Psoas muscle (tissue), 8 donors: ENCODE measurements around the gene RABGAP1L. TPM values are rescaled to one million over a fixed set of nuclear protein-coding genes. Genes with fewer than 3 reads are reported as not detected.

Source experiments
- ATAC-seq, 4 donors: fragments of 200-7000 bp; cut with Tn5 transposase; one replicate each; pipeline ENCODE4 v1.9.1; 2020; ENCODE audit warnings: moderate library complexity in 3 of 4, mild to moderate bottlenecking in 2 of 4
- DNase-seq, 2 donors: peaks; one replicate each; pipeline ENCODE4 v3.0.0-alpha.2; 2020
- H3K27ac ChIP-seq: fragments of 200-600 bp; one replicate; pipeline ENCODE4 v1.8.0; 2022
- H3K27me3 ChIP-seq, 3 donors: fragments of 200-600 bp in 1 of 3; one replicate each; pipeline versions ENCODE4 v1.6.1 to v1.8.0; 2013 to 2022; ENCODE audit warnings: low read length in 2 of 3, mild to moderate bottlenecking in 2 of 3, moderate library complexity in 1 of 3; ENCODE audit not compliant: insufficient read depth in 3 of 3
- H3K36me3 ChIP-seq, 2 donors: fragments of 200-600 bp in 1 of 2; one replicate each; pipeline versions ENCODE4 v1.6.1 to v1.8.0; 2013 to 2022; ENCODE audit warnings: low read depth in 1 of 2, mild to moderate bottlenecking in 1 of 2, moderate library complexity in 1 of 2; ENCODE audit not compliant: insufficient read depth in 1 of 2
- H3K4me1 ChIP-seq: fragments of 200-600 bp; one replicate; pipeline ENCODE4 v1.8.0; 2022
- H3K4me3 ChIP-seq: fragments of 200-600 bp; one replicate; pipeline ENCODE4 v1.8.0; 2022; ENCODE audit warnings: mild to moderate bottlenecking
- H3K9me3 ChIP-seq: fragments of 200-600 bp; one replicate; pipeline ENCODE4 v1.8.0; 2022
- CTCF ChIP-seq: fragments of 200-600 bp; IDR thresholded peaks from one replicate; pipeline ENCODE4 v1.8.0; 2022; ENCODE audit warnings: antibody characterized with exemption
- WGBS, 3 donors: extraction: QIAGEN DNeasy Blood & Tissue Kit; methylation state at CpG; one replicate each; pipeline versions ENCODE4 v1.1.6 to v1.1.7; 2013; 5-methylcytosine and 5-hydroxymethylcytosine counted together
- intact Hi-C, 2 donors: fragments of 100-400 bp; cut with DNase I; formaldehyde crosslinking; loops; one replicate each; pipeline versions ENCODE4 v1.11.0 to v1.14.2; 2022
- polyA plus RNA-seq, 3 donors: library from polyadenylated mRNA; stranded (reverse); fragments of 200-250 nt; gene quantifications; one replicate each; pipeline ENCODE4 v1.2.3, GENCODE V29; 2013
- total RNA-seq, 4 donors: library from RNA; stranded (reverse); fragmentation: NEBNext Ultra II Directional in 2 of 4; extraction: Animal tissue kit (Norgen Biotek cat#: 25700) in 2 of 4; gene quantifications; one replicate each; pipeline versions ENCODE4 v1.2.1 to v1.2.4, GENCODE V29; 2021 to 2023
- donor health status: healthy with polysubstance abuse.
- donor health status: DM: no; HTN: no; CAD: no; lungs with moderate emphysema.
- donor health status: Bipolar disorder and iron deficiency.
- donor health status: healthy.
- donor health status: DM: yes; HTN: yes; CAD: no.
- donor health status: DM: no; HTN: no; CAD: no.
- donor health status: DM: no; HTN: no; CAD: no.
- donor health status: DM: yes; HTN: yes; CAD: no.

Gene RABGAP1L
- total and polyA plus RNA-seq, 7 donors, result 2.9 to 14.4 (median 8.7) TPM

GRCh38 chr1:174222166-174222949, 63.0 kb downstream of the RABGAP1L start:
- 93 to 99% (median 96%) methylated on average over 4 of the region's 4 CpGs for WGBS, 3 donors
- Histone ChIP-seq H3K27ac (no peak overlapping the region), H3K27me3 (no peaks in the 10 kb centered on the region), H3K4me3 (no peak overlapping the region), H3K4me1 (peaks cover 6% of the 10 kb centered on the region), H3K36me3 (peaks cover 2 to 15% of the 10 kb centered on the region in 2 donors), H3K9me3 (no peaks in the 10 kb centered on the region)
- DNase-seq, result no peak
- intact Hi-C loops, result no loop called here
- ATAC-seq, result no peak
- TF ChIP-seq CTCF, result no peak

GRCh38 chr1:174224641-174225040, 65.3 kb downstream of the RABGAP1L start:
- H3K4me3 ChIP-seq, result no peak overlapping the region
- H3K27me3 ChIP-seq, result no peaks in the 10 kb centered on the region
- intact Hi-C loops, result no loop called here
- no peak for TF ChIP-seq CTCF
- H3K27ac ChIP-seq, result no peak overlapping the region
- no peaks in the 10 kb centered on the region for H3K9me3 ChIP-seq
- 96 to 100% (median 97%) methylated on average over 1 of the region's 1 CpG for WGBS, 3 donors
- no peak for ATAC-seq
- no peaks in the 10 kb centered on the region for H3K4me1 ChIP-seq
- peaks cover 2 to 15% of the 10 kb centered on the region in 2 donors for H3K36me3 ChIP-seq
- DNase-seq, result no peak

- TF ChIP-seq CTCF, result no peak
- Histone ChIP-seq H3K27me3 (no peaks in the 10 kb centered on the region), H3K4me3 (no peak overlapping the region), H3K9me3 (no peaks in the 10 kb centered on the region), H3K4me1 (no peaks in the 10 kb centered on the region), H3K27ac (no peak overlapping the region), H3K36me3 (peaks cover 2 to 15% of the 10 kb centered on the region in 2 donors)
- ATAC-seq (no peak), DNase-seq (no peak)
- WGBS, 3 donors, result 86 to 92% (median 90%) methylated on average over 5 of the region's 5 CpGs
- intact Hi-C loops, result no loop called here
These were observed 66.3 kb downstream of the RABGAP1L start for GRCh38 chr1:174225499-174226204.

- ATAC-seq, result no peak
- no peak for TF ChIP-seq CTCF
- no peaks in the 10 kb centered on the region for H3K4me1 ChIP-seq
- intact Hi-C loops, result no loop called here
- H3K36me3 ChIP-seq, result no peaks in the 10 kb centered on the region
- H3K27ac ChIP-seq, result no peak overlapping the region
- DNase-seq, result no peak
- H3K4me3 ChIP-seq, result no peak overlapping the region
- 76 to 89% (median 80%) methylated on average over 5 of the region's 5 CpGs for WGBS, 3 donors
- H3K27me3 ChIP-seq, result no peaks in the 10 kb centered on the region
- H3K9me3 ChIP-seq, result no peaks in the 10 kb centered on the region
These were observed 71.1 kb downstream of the RABGAP1L start for GRCh38 chr1:174230399-174230798.
